ENCODE measurements around the gene GALNT9.
"Not testable (repeated sequence)": the region's sequence is repeated elsewhere in the genome, so short reads cannot be mapped to it uniquely, and the experiment has no call there.

GALNT9 gene

DNA sequence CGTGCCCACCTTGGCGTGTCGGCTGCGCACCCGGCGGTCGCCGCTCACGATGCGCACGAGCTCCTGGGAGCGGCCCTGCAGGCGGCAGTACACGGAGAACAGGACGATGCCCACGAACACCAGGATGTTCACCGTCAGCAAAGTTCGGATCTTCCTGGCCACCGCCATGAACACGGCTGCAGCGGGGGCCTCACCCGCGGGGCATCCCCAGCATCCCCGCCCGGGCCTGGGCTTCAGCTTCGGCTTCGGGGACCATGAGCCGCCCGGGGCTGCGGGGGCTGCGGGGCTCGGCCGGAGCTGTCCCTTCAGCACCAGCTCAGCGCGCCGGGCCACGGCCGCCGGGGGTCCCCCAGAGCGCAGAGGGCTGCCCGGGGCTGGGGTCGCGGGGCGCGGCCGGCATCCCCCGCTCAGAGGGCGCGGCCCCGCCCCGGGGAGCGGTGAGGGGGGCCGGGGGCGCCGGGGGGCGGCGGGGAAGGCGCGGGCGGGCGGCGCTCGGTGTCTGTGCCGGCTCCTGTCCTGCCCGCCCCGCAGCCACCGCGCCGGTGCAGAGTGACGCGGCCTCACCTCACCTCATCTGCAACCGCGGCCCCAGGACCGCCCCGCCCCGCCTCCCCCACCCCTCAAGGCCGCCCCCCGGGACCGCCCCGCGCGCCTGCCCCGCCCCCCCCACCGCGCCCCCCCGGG is at the start of gene GALNT9:
Gene GALNT9 (minus strand): TSS at position 554 of the 684 bp plus-strand sequence. CDS start 386 bp downstream, at position 168.
- no peak for DNase-seq

GRCh38 chr12:132379057-132379456 is 49.7 kb upstream of the GALNT9 start:
- DNase-seq, result not testable (repeated sequence)

GRCh38 chr12:132377147-132377546 is 47.8 kb upstream of the GALNT9 start:
- DNase-seq, result no peak

- DNase-seq, result no peak
These were observed 47.1 kb upstream of the GALNT9 start for GRCh38 chr12:132376464-132376830.

DNA sequence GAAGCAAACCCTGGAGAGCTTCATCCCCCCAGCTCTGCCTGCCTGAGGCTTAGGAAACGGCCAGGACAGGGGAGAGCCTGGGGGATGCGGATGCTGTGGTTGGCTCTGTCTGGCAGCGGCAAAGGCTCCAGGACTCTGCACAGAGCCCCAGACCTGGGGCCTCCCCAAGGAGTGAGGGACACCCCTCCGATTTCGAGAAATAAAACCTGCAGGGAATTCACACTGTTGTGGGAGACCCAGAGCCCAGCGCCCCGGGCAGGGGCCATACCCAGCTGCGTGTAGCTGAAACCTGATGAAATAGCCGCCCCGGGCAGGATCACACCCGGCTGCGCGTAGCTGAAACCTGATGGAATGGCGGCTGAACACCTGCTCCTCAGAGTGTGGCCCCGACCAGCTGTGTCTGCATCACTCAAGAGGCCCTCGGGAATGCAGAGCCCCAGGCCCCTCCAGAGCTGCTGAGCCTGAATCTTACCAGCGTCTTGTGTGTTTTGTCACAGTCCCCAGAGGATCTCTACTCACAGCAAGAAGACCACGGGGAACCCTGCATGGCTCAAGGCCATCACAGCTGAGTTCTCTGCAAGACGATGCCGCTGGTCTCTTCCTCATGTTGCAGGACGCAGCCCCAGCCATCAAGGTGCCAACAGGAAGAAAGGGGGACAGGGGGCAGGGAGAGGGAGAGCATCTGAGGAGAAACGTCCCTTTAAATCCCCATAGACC is 46.5 kb upstream of the GALNT9 start:
- no peak for DNase-seq

DNA sequence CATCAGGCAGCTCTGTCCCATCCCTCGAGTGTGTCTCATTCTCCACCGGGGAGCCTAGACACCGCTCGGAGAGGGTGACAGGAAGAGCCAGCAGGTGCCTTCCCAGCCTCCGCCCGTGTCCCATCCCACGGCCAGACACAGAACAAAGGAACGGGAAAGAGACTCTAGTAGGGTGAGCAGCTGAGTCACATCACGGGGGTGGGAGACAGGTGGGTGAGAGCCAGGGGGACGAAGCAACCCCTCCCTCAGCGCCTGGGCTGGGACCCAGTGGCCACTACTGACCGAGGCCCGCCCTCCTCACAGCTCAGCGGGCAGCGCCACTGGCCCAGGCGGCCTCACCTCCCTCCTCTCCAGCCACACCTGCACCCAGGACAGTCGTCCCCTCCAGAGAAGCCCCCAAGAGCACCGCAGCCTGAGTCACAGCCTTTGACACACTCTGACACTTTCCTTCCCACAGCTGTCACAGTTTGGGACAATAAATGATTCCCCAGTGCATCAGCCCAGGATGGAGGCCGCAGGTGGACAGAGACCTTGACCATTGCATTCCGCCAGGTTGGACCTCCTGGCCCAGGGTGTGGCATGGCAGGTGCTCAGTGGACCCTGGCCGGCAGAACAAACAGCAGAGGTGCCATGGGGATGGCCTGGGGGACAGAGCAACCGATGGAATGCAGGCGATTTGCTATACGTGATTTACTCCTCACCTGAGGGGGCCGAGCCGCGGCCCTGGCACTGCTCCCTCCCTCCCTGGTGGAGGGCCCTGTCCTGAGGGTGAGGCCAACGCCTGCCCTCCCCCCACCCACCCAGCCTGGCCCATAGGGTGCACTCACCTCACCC is 45.4 kb upstream of the GALNT9 start:
- no peak for DNase-seq

DNA sequence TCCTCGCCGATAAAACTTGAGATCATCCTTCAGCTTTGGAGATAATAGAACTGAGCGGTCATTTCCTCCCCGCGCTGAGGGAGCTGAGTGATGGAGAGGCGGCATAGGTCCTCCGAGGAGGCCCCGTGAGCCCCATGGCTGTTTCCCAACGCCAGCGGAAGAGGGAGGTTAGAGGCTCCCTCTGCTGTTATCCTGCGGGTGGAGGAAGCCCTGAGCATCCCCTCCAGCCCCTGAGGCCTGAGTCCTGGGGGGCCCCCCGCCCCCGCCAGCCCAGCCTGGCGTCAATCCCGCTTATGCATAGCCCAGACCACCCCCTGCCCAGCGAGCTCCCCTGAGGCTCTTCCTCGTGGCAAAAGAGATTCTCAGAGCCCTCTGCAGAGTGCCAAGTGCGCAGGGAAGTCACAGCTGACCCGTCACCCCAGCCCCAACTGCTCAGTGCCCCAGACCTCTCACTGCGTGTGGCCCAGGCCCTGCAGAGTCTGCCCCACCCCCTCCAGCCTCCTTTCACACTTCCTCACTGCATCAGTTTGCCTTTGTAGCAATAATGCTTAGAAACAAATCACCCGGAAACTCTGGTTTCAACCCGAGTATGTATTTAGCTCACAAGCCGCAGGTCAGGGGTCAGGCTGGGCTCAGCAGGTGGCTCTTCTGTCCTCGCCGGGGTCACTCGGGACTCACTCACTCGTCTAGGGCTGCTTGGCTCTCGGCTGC is 44.7 kb upstream of the GALNT9 start:
- DNase-seq, result no peak

DNA sequence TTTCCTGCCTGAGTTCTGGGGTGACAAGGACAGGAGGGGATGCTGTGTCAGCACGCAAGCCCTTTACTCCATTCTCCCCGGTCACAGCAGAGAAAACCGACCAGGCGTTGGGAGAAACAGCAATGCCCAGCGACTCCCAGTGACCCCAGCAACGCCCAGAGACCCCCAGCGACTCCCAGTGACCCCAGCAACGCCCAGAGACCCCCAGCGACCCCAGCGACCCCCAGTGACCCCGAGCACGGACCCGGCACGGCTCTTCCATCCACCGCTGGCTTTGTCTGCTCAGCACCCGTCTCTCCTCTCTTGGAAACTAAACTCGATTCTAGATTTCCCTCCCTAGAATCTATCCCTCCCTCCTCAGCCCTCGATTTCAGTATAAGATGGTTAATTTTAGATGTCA is 38.5 kb upstream of the GALNT9 start:
- no peak for DNase-seq

DNA sequence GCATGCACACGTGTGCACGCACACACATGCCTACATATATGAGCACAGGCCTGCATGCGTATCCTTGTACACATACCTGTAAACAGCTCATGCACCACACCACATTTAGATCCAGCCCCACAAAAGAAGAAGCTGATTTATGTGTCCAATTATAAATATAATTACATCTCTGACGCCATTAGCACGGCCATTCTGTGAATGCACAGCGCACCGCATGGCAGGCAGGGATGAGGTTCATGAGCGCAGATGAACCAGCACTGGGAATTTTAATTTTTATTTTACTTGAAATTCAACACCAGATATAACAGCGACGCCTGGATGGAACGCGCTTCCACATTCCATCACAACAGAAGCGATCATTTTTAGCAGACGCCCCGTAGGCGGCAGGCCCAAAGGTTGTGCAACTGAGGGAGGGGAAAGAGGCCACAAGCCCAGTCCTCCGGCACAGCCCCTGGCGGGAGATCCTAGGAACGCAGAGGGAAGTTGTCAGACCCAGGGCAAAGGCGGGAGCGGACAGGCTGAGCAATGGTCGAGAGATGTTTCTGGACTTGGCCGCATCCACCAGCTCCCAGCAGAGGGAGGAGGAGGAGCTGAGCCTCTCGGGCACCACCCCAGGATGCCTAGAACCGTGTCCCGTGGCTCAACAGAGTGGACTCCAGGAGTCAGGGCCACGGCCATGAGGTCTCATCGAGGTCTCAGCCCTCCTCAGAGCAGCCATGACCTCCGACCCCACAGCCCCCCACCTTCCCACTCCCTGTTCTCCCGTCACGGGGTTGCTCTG is 37.9 kb upstream of the GALNT9 start:
- no peak for DNase-seq

GRCh38 chr12:132366341-132366861 is 37.0 kb upstream of the GALNT9 start:
- DNase-seq, result no peak

GRCh38 chr12:132365226-132365625 is 35.8 kb upstream of the GALNT9 start:
- DNase-seq, result no peak

DNA sequence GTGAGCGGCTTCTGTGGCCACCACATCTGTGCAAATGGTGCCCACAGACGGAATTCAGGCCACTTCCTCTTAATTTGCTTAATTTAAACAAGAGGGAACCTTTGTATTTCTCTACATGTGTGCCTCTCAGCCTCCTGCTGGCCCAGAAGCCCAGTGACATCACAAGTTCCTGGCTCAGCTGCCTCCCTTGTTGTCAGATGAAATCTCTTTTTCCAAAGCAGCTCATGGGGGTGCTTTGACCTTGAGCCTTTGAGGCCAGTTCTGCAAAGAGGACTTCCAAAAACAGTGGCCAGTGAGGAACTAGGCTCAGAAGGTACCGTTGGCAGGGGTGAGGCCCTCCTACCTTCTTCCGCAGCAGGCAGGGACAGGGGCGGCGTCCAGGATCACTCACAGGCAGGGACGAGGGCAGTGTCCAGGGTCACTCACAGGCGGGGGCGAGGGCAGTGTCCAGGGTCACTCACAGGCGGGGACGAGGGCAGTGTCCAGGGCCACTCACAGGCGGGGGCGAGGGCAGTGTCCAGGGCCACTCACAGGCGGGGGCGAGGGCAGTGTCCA is 35.0 kb upstream of the GALNT9 start:
- no peak for DNase-seq

GRCh38 chr12:132363661-132364347 is 34.4 kb upstream of the GALNT9 start:
- no peak for DNase-seq

- no peak for DNase-seq
These were observed 33.7 kb upstream of the GALNT9 start for GRCh38 chr12:132362996-132363660.

DNA sequence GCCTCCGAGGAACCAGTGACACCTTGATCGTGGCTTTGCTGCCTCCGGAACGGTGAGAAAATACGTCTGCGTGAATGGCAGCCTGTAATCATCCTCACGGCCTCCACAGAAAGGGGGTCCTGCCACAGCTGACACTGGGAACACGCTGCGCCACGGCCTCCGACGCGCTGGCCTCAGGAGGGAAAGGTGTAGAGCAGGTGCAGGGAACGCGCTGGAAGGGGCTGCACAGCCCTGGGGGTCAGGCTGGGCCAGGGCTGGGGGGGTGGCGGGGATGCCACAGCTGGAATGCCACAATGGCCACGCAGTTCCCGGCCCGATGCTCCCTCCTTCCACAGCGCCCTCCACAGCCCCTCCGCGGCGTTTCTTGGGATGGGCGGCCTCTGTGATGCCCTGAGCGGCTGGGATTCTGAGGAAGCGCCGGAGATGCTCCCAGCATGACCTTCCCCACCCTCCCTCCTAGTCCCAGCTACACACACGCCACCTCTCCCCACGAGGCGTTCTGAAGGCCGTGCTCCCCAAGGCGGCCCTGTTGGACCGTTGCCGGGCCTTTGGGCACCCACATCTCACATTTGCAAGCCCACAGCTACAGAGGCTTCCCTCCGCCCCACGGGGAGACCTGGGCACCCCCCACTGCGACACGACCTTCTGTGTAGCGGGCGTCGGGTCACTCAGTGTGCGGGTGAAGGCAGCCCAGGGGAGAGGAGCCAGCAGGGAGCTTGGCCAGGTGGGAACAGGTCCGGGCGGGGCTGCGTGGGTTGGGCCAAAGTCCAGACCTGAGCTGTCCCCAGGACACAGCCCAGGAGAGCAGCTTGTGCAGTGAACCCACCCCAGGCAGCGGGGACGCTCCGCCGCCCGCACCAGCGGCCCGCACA is 31.8 kb upstream of the GALNT9 start:
- no peak for DNase-seq

- DNase-seq, result no peak
These were observed 31.0 kb upstream of the GALNT9 start for GRCh38 chr12:132360410-132360809.

DNA sequence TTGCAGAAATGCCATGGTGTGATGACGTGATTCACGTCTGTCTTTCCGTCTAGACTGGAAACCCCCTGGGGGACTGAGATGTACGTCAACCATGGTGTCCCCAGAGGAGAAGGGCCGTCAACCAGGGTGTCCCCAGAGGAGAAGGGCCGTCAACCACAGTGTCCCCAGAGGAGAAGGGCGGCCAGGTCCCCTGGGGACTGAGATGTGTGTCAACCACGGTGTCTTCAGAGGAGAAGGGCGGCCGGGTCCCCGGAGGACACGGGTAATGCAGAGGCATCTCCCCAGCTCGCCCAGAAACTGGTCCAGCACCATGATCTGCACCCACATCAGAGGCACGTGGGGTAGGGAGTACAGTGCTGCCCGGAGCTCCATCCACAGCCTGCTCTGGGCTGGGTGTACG is 30.6 kb upstream of the GALNT9 start:
- no peak for DNase-seq

- no peak for DNase-seq
These were observed 30.2 kb upstream of the GALNT9 start for GRCh38 chr12:132359551-132359950.

All from GDM1 (cell line).